ENCODE measurements around the gene CDC14B.
"Not testable (repeated sequence)": the region's sequence is repeated elsewhere in the genome, so short reads cannot be mapped to it uniquely, and the experiment has no call there.

CDC14B gene

GRCh38 chr9:96619491-96620180 is at the start of gene CDC14B:
TSS of gene CDC14B (minus strand) at chr9:96619843. CDS start at chr9:96619378, 465 bp downstream.
- CTCF ChIA-PET: no interaction called here
- POLR2A ChIA-PET: no interaction called here
- TF ChIP-seq CTCF (IDR thresholded peaks at IDR 0.05; ENCODE audit: control extremely low read depth, extremely low read depth, low read depth, missing control alignments): peak; percentile 39
- peak; percentile 63 for DNase-seq (ENCODE audit: extremely low spot score)

- ChIA-PET POLR2A (no interaction called here), CTCF (interaction anchor here (3.9 to 4.8 kb wide), 2 partner anchors 13 to 342 kb away, joined by 29 to 34 read pairs; partner anchors contain the start of gene PRXL2C)
- DNase-seq (ENCODE audit: extremely low spot score): no peak
- no peak for TF ChIP-seq CTCF (IDR thresholded peaks at IDR 0.05; ENCODE audit: control extremely low read depth, extremely low read depth, low read depth, missing control alignments)
Observed at GRCh38 chr9:96668868-96669534, 49.4 kb upstream of the CDC14B start.

- CTCF ChIA-PET: interaction anchor here (1.0 to 4.8 kb wide), 13 partner anchors 8 to 435 kb away, joined by 3 to 34 read pairs (median 3); partner anchors contain the start of genes HABP4 and PRXL2C
- TF ChIP-seq CTCF (IDR thresholded peaks at IDR 0.05; ENCODE audit: control extremely low read depth, extremely low read depth, low read depth, missing control alignments): no peak
- POLR2A ChIA-PET: no interaction called here
- DNase-seq (ENCODE audit: extremely low spot score): no peak
Observed at GRCh38 chr9:96667363-96667728, 47.7 kb upstream of the CDC14B start.

GRCh38 chr9:96666653-96667362 is 47.2 kb upstream of the CDC14B start:
- TF ChIP-seq CTCF (IDR thresholded peaks at IDR 0.05; ENCODE audit: control extremely low read depth, extremely low read depth, low read depth, missing control alignments): peak; percentile 40
- DNase-seq (ENCODE audit: extremely low spot score): peak; percentile 71
- CTCF ChIA-PET: interaction anchor here (0.8 to 4.8 kb wide), 18 partner anchors 8 to 434 kb away, joined by 3 to 34 read pairs (median 3); partner anchors contain the start of genes HABP4 and PRXL2C
- POLR2A ChIA-PET: not testable (repeated sequence)

GRCh38 chr9:96665789-96666188 is 46.1 kb upstream of the CDC14B start:
- no peak for TF ChIP-seq CTCF (IDR thresholded peaks at IDR 0.05; ENCODE audit: control extremely low read depth, extremely low read depth, low read depth, missing control alignments)
- POLR2A ChIA-PET: no interaction called here
- DNase-seq (ENCODE audit: extremely low spot score): no peak
- CTCF ChIA-PET: interaction anchor here (0.9 to 4.8 kb wide), 8 partner anchors 9 to 433 kb away, joined by 3 to 34 read pairs (median 10); partner anchors contain the start of gene PRXL2C

GRCh38 chr9:96663506-96664120 is 44.0 kb upstream of the CDC14B start:
- DNase-seq (ENCODE audit: extremely low spot score): no peak
- TF ChIP-seq CTCF (IDR thresholded peaks at IDR 0.05; ENCODE audit: control extremely low read depth, extremely low read depth, low read depth, missing control alignments): no peak
- POLR2A ChIA-PET: no interaction called here
- CTCF ChIA-PET: interaction anchor here (3.0 to 4.8 kb wide), 2 partner anchors 7 to 14 kb away, joined by 12 to 29 read pairs; partner anchors contain the start of gene PRXL2C
